Sigmoid colon (tissue), 4 donors: ENCODE data around the gene KRT73.

Experiments used
- EP300 ChIP-seq, 4 donors: sonication (generic); formaldehyde crosslinking; IDR thresholded peaks; one replicate each; pipeline ENCODE4 v1.6.1; 2017; ENCODE audit warnings: antibody characterized with exemption in 4 of 4
- POLR2A ChIP-seq, 2 donors: fragments of 450-650 bp; IDR thresholded peaks; one replicate each; pipeline ENCODE4 v1.6.1; 2016; ENCODE audit warnings: antibody characterized with exemption in 2 of 2, mild to moderate bottlenecking in 2 of 2, moderate library complexity in 2 of 2
- POLR2AphosphoS5 ChIP-seq, 4 donors: sonication (generic); formaldehyde crosslinking; IDR thresholded peaks; one replicate each; pipeline ENCODE4 v1.6.1; 2017; ENCODE audit warnings: antibody characterized with exemption in 4 of 4
- TF ChIP-seq, protein P1 (sequence below), 4 experiments: fragments of 450-650 bp in 3 of 4; fragments of 200-600 bp in 1 of 4; IDR thresholded peaks; one replicate each; pipeline ENCODE4 v1.5.1; 2016 to 2019; ENCODE audit warnings: antibody characterized with exemption in 4 of 4, mild to moderate bottlenecking in 3 of 4, moderate library complexity in 2 of 4

DNA sequence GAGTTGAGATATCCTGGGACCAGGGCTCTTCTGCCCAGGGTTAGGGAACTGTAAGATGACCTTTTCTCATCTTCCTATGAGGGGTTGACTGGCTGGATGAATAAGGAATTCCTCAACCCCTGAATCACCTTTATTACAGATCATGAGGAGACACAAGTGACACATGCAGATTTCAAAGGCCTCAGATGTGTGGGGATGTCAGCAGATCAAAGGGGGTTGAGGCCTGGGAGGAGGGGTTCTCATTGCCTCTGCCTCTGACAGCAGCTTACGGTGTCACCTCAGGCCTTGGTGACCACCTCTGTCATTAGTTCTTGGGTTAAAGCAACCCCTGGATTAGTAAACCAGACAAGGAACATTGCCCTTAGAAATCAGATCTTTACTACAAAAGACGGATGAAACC lies 15.0 kb downstream of the KRT73 start:
- no peak for TF ChIP-seq POLR2A (IDR thresholded peaks at IDR 0.05)
- TF ChIP-seq, protein P1, sequence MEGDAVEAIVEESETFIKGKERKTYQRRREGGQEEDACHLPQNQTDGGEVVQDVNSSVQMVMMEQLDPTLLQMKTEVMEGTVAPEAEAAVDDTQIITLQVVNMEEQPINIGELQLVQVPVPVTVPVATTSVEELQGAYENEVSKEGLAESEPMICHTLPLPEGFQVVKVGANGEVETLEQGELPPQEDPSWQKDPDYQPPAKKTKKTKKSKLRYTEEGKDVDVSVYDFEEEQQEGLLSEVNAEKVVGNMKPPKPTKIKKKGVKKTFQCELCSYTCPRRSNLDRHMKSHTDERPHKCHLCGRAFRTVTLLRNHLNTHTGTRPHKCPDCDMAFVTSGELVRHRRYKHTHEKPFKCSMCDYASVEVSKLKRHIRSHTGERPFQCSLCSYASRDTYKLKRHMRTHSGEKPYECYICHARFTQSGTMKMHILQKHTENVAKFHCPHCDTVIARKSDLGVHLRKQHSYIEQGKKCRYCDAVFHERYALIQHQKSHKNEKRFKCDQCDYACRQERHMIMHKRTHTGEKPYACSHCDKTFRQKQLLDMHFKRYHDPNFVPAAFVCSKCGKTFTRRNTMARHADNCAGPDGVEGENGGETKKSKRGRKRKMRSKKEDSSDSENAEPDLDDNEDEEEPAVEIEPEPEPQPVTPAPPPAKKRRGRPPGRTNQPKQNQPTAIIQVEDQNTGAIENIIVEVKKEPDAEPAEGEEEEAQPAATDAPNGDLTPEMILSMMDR (IDR thresholded peaks at IDR 0.05): no peak
- TF ChIP-seq EP300 (IDR thresholded peaks at IDR 0.05): no peak
- TF ChIP-seq POLR2AphosphoS5 (IDR thresholded peaks at IDR 0.05): no peak
